A549 treated with AZD2906 at 1 μM for 4 hours (cell line): Measurements from ENCODE around the gene VEPH1. TPM values are rescaled to one million over a fixed set of nuclear protein-coding genes. Genes with fewer than 3 reads are reported as not detected.

Source experiments
- total RNA-seq: library from RNA; stranded (reverse); fragments of 200-300 nt; extraction: Qiagen RNA extraction; gene quantifications from 5 replicates; pipeline ENCODE4 v1.2.3, GENCODE V29; 2022

The VEPH1 gene
- total RNA-seq, result 0.30 to 0.91 TPM (median 0.45 TPM) in 5 replicates

GRCh38 chr3:157502916-157503595 is at the start of gene VEPH1:
VEPH1 (minus strand) TSS chr3:157503416; CDS start chr3:157495349, 8,067 bp downstream.

GRCh38 chr3:157436583-157437291 is 66.5 kb downstream of the VEPH1 start, which contains the start of gene PTX3:
PTX3 (plus strand) TSS chr3:157436850; CDS start chr3:157436934, 84 bp downstream.

Other genes with a start within 250 kb of the VEPH1 start
- gene PTX3, start 66.6 kb downstream of the VEPH1 start, total RNA-seq, result 0.93 to 1.3 TPM (median 1.1 TPM) in 5 replicates